ES-I3 (cell line): Measurements from ENCODE around the gene BASP1.
"Not testable (repeated sequence)": the region's sequence is repeated elsewhere in the genome, so short reads cannot be mapped to it uniquely, and the experiment has no call there.

Experiments
- H3K36me3 ChIP-seq: 2 replicates; pipeline ENCODE4 v1.6.1; 2013; ENCODE audit warnings: mild to moderate bottlenecking, low read length, control low read depth, moderate library complexity; ENCODE audit not compliant: insufficient read depth
- H3K4me1 ChIP-seq: 2 replicates; pipeline ENCODE4 v1.6.1; 2013; ENCODE audit warnings: mild to moderate bottlenecking, control low read depth, low read length; ENCODE audit not compliant: insufficient read depth
- H3K9ac ChIP-seq: 2 replicates; pipeline ENCODE4 v1.6.1; 2013; ENCODE audit warnings: low read depth, mild to moderate bottlenecking, low read length, moderate library complexity
- H3K9me3 ChIP-seq: 2 replicates; pipeline ENCODE4 v1.6.1; 2013; ENCODE audit warnings: mild to moderate bottlenecking, low read length, moderate library complexity; ENCODE audit not compliant: control insufficient read depth, insufficient read depth

The BASP1 gene

DNA sequence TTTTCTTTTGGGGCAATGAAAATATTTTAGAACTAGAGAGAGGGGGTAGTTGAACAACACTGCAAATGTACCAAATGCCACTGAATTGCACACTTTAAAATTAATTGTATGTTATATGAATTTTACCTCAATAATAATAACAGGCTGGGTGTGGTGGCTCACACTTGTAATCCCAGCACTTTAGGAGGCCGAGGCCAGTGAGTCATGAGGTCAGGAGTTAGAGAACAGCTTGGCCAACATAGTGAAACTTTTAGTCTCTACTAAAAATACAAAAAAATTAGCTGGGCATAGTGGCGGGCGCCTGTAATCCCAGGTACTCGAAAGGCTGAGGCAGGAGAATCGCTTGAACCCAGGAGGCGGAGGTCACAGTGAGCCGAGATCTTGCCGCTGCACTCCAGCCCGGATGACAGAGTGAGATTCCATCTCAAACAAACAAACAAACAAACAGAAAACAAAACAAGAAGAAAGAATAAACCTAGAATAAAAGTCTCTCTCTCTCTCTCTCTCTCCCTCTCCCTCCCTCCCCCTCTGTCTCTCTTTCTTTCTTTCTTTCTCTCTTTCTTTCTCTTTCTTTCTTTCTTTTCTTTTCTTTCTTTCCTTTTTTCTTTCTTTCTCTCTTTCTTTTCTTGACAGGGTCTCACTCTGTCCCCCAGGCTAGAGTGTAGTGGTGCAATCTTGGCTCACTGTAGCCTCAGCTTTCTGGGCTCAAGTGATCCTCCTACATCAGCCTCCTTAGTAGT, 91.1 kb downstream of the BASP1 start:
- Histone ChIP-seq H3K4me1 (peaks cover 9% of the 10 kb centered on the region; the same call in 1 of the 2 replicates), H3K9me3 (no peaks in the 10 kb centered on the region), H3K9ac (no peak overlapping the region), H3K36me3 (no peaks in the 10 kb centered on the region)

DNA sequence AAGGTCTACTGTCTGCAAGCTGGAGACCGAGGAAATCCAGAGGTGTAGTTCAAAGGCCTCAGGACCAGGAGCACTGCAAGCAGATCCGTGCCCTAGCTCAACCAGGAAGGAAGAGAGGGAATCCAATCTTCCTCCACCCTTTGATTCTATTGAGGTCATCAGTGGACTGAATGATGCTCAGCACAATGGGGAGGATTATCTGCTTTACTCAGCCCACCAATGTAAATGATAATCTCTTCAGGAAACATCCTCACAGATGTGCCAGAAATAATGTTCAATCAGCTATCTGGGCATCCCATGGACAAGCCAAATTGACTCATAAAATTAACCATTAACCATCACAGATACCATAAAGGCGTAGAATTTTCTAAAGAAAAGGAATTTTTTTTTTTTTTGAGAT, 92.0 kb downstream of the BASP1 start:
- H3K4me1 ChIP-seq, result peaks cover 9% of the 10 kb centered on the region; the same call in 1 of the 2 replicates
- H3K9ac ChIP-seq, result no peak overlapping the region
- H3K36me3 ChIP-seq, result no peaks in the 10 kb centered on the region
- H3K9me3 ChIP-seq, result no peaks in the 10 kb centered on the region

DNA sequence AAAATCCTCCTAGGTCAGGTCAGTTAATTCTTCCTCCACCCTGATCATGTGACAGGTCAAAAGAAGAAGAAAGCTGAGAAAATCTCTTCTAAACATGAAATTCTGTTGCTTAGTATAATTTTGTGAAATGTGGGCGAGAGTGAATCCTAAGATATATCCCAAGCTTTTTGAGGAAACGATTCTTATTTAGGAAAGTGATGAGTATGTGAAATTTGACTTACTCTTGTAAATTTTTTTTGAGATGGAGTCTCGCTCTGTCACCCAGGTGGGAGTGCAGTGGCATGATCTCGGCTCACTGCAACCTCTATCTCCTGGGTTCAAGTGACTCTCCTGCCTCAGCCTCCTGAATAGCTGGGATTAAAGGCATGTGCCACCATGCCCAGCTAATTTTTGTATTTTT, 93.1 kb downstream of the BASP1 start:
- peaks cover 14% of the 10 kb centered on the region for H3K4me1 ChIP-seq
- not testable (repeated sequence) for H3K9me3 ChIP-seq, H3K9ac ChIP-seq, H3K36me3 ChIP-seq

DNA sequence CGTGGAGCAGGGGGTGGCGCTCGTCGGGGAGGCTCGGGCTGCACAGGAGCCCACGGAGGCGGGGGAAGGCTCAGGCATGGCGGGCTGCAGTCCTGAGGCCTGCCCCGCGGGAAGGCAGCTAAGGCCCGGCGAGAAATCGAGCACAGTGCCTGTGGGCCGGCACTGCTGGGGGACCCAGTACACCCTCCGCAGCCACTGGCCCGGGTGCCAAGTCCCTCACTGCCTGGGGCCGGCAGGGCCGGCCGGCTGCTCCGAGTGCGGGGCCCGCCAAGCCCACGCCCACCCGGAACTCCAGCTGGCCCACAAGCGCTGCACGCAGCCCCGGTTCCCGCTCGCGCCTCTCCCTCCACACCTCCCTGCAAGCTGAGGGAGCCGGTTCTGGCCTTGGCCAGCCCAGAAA, 94.4 kb downstream of the BASP1 start:
- peaks cover 12% of the 10 kb centered on the region for H3K4me1 ChIP-seq
- H3K9ac ChIP-seq, H3K36me3 ChIP-seq, H3K9me3 ChIP-seq: not testable (repeated sequence)

DNA sequence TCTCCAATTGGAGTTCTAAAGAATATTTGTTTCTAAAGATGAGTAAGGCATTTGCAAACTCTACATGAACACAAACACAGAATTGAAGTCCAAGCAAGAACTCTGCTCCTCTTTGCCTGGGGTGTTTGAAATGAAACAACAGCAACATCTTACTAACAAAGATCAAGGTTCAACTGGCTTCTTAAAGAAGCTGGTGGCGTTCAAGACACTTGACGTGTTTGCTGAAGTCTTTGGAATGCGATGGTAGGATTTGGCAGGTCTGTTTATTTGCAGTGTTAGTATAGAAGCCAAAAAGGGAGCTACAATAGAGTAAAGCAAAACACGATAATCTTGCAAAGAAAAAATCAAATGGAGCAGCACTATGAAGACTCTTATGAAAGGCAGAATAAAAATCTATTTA, 94.9 kb downstream of the BASP1 start:
- no peaks in the 10 kb centered on the region for H3K9me3 ChIP-seq
- no peak overlapping the region for H3K9ac ChIP-seq
- H3K4me1 ChIP-seq, result peaks cover 12% of the 10 kb centered on the region
- H3K36me3 ChIP-seq, result no peaks in the 10 kb centered on the region

DNA sequence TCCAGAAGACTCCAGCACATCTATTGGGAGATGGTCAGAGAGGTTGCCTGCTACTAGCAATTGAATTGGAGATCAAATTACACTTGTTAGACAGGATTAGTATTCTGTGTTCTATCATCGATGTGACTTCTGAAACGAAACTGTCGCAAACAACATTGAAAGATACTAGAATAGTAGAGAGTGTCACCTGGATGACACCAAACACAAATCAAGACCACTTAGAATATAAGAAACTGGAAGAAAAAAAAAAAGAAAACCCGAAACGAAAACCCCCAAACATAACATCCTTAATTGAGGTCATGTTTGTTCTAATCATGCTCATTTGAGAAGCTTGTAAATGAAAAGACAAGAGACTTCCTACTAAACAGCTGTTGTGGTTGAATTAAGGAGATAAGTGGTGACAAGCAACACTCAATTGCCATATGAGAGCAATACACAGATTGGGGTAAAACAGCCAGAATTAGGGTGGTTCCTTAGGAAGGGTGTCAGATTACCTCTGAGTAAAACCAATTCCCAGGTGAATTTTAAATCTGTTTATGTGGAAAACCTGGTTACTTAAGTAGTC, 97.6 kb downstream of the BASP1 start:
- Histone ChIP-seq H3K9me3 (no peaks in the 10 kb centered on the region), H3K4me1 (peaks cover 12% of the 10 kb centered on the region), H3K9ac (no peak overlapping the region), H3K36me3 (no peaks in the 10 kb centered on the region)

DNA sequence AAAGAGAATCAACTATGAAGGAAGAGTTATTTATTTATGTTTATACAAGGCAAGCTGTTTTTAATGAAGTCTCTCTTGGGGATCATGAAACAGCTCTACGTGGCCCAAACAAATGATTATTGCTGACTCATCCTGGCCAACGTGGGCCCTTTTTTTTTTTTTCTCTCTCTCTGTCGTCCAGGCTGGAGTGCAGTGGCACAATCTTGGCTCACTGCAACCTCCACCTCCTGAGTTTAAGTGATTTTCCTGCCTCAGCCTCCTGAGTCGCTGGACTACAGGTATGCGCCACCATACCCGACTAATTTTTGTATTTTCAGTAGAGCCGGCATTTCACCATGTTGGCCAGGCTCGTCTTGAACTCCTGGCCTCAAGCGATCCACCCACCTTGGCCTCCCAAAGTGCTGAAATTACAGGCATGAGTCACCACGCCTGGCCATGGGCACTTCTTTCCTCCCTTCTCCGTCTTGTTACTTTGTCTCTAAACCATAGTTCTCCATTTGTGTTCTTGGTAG, 98.3 kb downstream of the BASP1 start:
- H3K4me1 ChIP-seq, result peaks cover 12% of the 10 kb centered on the region
- H3K9ac ChIP-seq, result no peak overlapping the region
- no peaks in the 10 kb centered on the region for H3K36me3 ChIP-seq
- no peaks in the 10 kb centered on the region for H3K9me3 ChIP-seq

DNA sequence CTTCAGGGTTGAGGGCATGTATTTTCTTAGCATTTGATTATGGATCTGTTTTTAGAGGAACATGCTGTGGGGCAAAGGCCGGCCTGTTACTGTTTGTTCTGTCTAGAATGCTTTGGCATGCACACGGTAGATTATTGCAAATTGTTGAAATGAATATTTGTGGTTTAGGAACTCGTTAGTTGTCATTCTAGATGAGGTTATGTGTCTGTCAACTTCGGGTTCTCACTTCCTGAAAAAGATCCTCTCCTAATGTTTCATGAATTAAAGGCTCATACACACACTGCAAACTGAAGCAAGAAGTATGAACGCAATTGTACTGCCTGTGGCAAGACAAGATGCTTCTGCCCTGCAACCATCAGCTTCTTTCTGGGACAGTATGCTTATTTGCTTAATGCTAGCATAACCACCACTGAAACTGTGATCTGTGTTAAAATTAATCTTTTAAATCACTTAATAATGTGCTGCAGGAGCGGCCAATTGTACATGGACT, 99.6 kb downstream of the BASP1 start:
- H3K9ac ChIP-seq, result no peak overlapping the region
- H3K36me3 ChIP-seq, result no peaks in the 10 kb centered on the region
- H3K9me3 ChIP-seq, result no peaks in the 10 kb centered on the region
- peaks cover 12% of the 10 kb centered on the region for H3K4me1 ChIP-seq

DNA sequence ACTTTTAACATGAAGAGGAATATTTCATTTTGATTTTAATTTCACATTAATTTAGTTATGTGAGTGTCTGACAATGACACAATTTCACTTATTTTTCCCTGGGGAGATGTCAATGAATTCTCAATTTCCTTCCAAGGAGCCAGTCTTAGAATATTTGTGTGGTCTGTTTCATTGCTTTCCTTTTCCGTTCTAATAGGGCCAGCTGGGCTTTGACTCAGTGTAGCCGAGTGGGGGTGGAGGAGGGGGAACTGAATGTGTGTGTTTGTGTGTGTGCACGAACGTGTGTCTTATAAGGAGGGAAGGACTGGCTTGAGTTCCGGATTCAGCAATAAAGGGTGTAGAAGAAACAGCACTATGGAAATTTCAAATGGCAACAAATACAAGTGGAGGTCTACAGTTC, 100.0 kb downstream of the BASP1 start:
- no peaks in the 10 kb centered on the region for H3K9me3 ChIP-seq
- peaks cover 12% of the 10 kb centered on the region for H3K4me1 ChIP-seq
- no peak overlapping the region for H3K9ac ChIP-seq
- no peaks in the 10 kb centered on the region for H3K36me3 ChIP-seq

DNA sequence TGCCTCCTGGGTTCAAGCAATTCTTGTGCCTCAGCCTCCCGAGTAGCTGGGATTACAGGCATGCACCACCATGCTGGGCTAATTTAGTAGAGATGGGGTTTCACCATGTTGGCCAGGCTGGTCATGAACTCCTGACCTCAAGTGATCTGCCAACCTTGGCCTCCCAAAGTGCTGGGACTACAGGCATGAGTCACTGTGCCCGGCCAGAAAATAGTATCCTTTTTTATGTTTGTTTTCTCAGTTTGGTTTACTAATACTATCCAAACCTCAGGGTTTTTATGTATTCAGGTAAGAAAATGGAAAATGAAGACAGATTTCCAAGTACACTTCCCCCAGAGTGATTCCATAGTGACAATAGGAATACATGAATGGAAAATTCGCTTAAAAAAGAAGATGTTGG, 101.7 kb downstream of the BASP1 start:
- peaks cover 12% of the 10 kb centered on the region for H3K4me1 ChIP-seq
- not testable (repeated sequence) for H3K36me3 ChIP-seq, H3K9me3 ChIP-seq, H3K9ac ChIP-seq

DNA sequence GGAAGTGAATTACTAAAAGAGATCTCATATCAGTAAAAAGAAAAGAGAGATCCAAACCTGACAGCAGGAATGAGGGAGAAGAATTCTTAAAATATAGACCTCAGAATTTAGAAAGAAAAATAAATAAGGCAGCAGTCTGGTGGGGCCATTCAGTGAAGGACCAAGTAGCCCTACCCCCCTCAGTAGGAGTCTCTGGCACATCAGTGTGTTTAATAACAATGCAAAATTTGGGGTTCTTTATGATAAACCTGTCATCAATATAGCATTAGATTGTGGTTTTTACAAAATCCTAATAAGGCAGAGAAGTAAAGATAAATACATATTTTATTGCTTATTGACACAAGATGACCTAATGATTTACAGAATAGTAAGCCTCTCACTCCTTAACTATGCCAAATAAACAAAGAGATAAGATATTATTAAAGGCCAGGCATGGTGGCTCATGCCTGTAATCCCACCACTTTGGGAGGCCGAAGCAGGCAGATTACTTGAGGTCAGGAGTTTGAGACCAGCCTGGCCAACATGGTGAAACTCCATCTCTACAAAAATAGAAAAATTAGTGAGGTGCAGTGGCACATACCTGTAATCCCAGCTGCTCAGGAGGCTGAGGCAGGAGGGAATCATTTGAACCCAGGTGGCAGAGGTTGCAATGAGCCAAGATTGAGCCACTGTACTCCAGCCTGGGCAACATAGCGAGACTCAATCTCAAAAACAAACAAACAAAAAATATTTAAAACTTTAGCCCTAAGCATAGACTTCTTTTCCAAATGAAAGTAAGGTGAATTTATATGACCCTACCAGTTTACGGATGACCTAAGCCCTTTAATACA, 108.6 kb downstream of the BASP1 start:
- no peak overlapping the region for H3K9ac ChIP-seq
- H3K4me1 ChIP-seq, result no peaks in the 10 kb centered on the region
- no peaks in the 10 kb centered on the region for H3K9me3 ChIP-seq
- H3K36me3 ChIP-seq, result no peaks in the 10 kb centered on the region
